HG03095 (cell line): ENCODE data around the gene GLYR1.

Experiments
- ATAC-seq: cut with Tn5 transposase; IDR thresholded peaks from one replicate; pipeline ENCODE4 v1.9.1; 2021; ENCODE audit warnings: moderate library complexity; ENCODE audit not compliant: unreplicated experiment

The GLYR1 gene

DNA sequence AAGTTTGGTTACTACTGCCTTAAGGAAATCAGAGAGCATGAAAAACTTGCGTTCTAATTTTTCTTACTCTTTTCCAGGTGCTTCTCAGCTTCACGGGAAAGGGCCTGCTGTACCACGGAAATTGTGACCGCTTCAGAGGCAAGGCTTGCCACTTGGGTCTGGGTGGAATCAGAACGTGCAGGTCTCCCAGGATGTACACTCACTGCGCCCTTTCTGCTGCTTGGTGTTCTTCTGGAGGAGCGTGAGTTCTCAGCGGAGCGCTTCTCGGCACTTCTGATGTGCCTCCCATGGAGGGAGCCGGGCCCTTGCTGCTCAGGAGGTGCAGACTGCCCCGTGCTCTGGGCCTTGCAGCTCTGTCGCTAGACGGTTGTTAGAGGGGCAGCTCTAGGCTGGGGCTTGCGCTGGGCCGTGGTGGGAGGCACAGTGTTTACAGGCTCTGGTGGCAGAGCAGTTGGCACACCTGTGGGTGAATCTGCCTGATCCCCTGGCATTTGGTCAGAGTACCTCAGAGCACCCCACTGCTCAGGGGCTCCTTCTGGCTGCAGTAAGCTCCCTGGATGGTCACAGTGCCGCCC, 33.0 kb upstream of the GLYR1 start:
- ATAC-seq: no peak

DNA sequence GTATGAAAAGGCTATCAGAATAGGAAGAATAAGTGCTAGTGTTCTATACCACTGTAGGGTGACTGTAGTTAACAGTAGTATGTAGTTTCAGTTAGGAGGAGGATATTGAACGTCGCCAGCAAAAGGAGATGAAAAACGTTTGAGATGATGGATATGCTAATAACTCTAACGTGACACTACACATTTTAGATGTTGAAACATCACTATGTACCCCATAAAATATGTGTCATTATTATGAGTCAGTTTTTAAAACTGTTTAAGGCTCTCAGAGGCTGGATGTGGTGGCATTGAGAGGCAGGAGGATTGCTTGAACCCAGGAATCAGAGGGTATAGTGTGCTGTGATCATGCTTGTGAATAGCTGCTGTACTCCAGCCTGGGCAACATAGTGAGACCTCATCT, 32.0 kb upstream of the GLYR1 start:
- ATAC-seq: no peak

DNA sequence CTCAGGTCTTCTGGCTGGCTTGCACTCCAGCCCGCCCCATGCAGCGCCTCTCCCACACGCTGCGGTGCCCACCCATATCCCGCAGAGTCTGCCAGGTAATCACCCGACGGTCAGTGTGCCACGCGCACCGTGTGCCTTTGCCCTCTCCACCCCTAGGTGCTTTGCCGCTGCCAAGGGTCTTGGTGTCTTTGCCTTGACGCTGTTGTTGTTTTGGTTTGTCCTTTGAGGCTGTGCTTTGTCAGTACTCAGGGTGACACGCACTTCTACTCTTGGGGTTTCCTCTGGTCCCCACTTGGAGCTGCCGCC, 30.2 kb upstream of the GLYR1 start:
- no peak for ATAC-seq

DNA sequence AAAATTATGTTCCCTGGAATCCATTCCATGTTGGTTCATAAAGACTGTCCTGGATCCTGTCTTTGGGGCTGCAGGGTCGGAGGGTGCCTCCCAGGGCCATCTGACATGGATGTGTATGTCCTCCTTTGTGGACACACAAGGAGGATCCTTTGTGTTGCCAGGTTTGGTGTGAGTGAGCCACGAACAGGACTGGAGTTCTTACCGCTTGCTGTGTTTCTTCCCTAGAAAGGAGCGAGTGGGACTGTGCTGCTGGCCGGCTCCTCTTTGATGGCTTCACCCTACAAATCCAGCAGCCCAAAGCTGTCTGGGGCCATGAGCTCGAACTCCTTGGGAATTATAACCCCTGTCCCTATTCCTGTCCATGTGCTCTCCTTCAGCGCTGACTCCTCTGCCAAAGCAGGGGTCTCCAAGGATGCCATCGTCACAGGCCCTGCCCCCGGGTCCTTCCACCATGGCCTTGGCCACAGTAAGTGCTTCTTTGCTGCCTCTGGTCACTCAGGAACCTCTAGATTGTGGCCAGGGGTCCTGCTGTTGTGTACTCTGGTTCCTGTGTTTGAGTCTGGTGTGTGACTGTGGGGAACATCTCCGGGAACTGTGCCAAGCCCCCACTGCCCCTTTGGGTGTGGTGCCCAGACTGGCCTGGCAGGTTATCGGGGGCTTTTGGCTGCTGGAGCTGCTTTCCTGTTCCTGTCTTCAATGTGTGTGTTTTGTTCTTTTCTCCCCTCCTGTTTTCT, 29.7 kb upstream of the GLYR1 start:
- no peak for ATAC-seq

DNA sequence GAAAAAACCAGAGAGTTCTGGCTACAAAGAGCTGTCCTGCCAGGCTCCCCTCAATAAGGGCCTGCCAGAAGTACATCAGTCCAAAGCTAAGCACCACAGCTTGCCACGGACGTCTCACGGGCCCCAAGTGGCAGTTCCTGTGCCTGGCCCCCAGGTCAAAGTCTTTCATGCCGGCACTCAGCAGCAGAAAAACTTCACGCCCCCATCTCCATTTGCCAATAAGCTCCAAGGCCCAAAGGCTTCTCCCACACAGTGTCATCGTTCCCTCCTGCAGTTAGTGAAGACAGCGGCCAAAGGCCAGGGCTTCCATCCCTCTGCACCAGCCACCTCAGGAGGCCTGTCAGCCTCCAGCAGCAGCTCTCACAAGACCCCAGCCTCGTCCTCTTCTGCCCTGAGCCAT, 27.6 kb upstream of the GLYR1 start:
- no peak for ATAC-seq

DNA sequence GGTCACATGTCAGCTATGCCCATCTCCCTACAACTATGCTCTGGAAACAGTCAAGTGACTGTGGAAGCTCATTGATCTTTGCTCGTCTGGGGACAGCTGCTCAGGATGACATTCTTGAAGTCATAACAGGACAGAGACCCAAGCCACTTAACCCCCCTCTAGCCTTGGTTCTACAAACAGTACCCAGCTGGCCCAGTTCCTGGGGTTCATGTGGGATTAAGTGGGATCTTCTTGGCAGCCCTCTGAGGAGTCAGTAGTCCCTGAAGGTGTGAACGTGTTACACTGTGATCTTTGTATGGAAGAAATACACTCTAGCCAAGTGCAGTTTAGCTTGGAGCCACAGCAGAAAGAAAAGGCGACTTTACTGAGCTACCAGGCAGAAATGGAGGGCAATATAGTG, 26.0 kb upstream of the GLYR1 start:
- no peak for ATAC-seq

DNA sequence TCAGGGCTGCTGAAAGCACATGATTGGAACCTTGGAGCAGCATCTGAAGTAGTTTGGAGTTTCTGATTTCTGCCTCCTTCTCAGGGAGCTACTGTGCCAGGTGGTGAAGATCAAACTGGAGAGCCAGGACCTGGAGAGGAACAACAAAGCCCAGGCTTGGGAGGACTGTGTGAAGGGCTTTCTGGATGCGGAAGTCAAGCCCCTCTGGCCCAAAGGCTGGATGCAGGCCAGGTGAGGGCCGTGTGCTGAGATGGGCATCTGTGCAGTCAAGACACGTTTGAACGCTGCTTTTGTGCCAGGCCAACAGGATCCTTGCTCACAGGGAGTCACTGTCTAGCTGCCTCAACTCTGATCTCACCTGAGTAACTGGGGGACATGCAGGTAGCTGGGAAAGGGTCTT, 24.0 kb upstream of the GLYR1 start:
- no peak for ATAC-seq

DNA sequence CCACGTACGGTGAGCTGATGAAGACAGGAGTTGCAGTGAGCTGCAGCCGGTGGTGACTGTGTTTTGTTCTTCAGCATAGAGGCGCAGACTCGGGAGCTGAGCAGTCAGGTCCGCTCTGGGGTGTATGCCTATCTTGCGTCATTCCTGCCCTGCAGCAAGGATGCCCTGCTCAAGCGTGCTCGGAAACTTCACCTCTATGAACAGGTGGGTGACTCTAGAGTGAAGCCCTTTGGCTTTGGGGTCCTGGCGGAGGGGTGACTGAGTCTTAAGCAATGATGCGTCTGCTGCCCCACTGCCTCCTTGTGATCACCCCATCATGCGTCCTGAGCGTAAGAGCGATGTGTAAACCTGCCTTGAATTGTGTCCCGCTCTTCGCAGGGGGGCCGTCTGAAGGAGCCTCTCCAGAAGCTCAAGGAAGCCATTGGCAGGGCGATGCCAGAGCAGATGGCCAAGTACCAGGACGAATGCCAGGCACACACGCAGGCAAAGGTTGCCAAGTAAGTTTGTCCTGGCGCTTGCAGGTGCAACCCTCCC, 23.1 kb upstream of the GLYR1 start:
- no peak for ATAC-seq

DNA sequence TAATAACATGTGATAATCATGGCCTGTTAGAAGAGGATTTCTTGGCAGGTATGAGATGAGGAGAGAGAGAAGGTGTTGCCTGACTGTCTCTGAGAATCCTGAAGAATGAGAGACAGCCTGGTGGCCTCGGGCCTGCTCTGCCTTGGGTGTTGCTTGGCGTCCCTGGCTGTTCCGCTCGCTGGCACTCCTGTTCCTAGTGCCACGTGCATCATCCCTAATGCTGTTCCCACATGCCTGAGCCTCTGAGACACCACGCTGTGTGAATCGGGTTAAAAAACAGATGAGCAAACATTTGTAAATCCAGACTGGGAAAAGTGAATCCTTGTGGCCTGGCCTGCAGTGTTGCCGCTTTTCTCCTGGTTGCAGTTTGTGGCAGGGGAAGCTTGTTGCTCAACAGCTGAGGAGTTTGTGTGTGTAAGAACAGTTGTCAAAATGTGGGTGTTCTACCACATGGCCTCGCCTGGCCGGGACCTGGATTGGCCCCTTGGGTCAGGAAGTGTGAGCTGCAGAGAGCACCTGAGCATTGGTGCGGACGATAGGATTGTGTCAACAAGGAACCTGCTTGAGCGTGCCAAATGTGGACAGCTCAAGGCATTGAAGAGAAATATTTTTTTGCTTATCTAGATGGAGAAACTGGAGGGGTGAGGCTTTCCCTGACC, 22.2 kb upstream of the GLYR1 start:
- no peak for ATAC-seq

DNA sequence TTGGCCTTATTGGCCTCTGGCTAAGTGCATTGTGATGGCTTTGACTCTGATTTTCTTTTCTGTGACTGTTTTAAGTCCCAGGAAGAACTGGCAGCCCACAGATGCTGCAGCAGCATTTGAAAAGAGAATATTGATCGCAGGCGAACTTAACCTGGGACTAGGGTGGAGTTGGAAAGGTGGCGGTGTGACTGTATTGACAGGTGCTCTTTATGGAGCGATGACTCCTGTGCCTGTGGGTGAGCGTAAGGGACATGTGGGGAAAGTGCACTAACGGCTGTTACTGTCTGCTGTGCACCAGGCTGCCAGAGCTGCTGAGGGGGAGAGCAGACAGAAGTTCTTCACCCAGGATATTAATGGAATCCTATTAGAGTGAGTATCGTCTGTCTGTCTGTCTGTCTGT, 21.4 kb upstream of the GLYR1 start:
- no peak for ATAC-seq

DNA sequence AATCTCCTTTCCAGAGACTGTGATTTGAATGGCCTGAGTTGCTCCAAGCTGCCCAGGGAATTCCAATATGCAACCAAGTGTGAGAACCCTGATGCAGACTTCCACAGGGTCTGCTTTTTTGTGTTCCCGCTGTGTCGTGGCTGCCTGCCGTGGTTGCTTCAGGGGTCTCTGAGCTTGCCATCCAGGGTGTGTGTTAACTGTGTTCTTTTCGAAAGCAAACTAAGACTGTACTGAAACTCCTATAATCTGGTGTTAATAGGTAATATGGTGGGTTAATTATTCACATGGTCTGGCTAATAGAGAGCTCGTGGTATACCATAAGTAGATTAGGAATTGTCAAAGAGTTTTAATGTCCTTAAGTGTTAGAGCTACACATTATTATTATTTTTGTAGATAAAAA, 20.9 kb upstream of the GLYR1 start:
- ATAC-seq: no peak

DNA sequence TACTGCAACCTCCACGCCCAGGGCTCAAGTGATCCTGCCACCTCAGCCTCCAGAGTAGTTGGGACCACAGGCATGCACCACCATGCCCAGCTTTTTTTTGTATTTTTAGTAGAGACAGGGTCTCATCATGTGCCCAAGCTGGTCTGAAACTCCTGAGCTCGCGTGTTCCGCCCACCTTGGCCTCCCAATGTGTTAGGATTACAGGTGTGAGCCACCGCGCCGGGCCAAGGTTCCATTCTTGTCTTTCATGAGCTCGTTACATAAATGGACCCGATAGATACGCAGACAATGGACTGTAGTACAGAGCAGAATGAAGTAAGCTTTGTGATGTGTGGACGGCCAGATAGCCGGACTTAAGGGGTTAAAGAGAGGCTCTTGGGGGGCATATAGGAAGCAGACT, 19.5 kb upstream of the GLYR1 start:
- ATAC-seq: no peak

DNA sequence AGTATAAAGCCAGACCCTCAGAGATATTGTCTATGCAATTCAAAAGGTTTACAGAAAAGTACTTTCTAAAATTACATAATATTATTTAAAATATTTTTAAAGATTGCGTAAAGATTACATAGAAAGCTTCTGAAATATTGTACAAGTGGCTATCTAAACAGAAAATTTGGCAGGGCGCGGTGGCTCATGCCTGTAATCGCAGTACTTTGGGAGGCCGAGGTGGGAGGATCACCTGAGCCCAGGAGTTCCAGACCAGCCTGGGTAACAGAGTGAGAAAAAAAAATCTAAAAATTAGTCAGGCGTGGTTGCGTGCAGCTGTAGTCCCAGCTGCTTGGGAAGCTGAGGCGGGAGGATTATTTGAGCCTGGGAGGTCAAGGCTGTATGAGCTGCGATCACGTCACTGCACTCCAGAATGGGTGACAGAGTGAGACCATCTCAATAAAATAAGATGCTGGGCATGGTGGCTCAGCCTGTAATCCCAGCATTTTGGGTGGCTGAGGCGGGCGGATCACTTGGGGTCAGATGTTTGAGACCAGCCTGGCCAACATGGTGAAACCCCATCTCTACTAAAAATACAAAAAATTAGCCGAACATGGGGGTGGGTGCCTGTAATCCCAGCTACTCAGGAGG, 18.3 kb upstream of the GLYR1 start:
- no peak for ATAC-seq

DNA sequence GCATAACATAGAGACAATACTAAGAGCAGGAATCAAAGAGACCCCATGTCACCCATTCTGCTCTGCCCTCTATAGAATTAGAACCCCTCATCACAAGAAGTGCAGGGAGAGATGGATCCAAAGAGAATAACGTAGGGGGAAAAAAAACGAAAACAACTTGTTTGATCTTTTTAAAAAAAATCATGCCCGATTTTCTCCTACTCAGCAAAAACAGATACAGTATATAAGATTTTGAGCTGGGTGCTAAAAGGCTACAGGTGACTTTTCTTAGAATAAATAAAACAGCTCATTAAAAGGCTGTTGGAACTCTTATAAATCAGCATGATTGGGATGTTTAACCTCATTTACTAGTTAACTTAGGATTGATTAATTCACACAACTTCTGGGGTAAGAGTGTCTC, 17.6 kb upstream of the GLYR1 start:
- ATAC-seq: no peak

DNA sequence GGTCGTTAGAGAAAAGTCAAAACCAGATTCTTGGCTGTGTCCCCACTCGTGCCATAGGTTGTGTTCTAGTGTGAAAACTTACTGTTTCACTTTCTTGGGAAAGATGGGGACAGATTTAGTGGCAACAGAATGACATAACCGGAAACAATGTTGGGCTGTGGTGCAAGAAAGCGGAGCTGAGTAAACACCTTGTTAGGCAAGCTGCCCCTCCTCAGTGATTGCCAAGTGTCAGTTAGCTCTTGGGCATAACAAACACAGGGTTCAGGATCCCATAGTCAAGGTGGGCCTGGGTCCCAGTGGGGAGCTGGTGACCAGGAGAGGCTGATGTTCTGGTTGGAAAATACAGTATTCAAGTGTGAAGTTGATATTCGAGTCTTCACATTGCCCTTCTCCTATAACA, 15.6 kb upstream of the GLYR1 start:
- ATAC-seq: no peak

DNA sequence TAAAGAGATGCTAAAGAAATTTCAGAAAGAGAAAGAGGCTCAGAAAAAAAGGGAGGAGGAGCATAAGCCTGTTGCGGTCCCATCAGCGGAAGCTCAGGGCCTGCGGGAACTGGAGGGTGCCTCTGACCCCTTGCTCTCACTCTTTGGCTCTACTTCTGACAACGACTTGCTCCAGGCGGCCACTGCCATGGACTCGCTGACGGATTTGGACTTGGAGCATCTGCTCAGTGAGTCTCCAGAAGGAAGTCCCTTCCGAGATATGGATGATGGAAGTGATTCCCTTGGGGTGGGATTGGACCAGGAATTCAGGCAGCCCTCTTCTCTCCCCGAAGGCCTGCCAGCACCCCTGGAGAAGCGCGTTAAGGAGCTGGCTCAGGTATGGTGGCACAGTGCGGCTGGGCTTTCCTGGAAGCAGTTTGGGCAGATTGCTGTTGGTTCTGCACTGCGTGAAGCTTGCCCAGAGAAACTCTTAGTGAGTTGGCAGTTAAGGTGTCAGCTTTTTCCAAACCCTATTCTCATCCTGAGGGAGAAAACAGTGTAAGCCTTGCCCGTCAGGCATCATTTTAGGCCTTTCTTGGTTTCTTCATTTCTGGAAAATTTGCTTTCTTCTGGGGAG, 13.7 kb upstream of the GLYR1 start:
- ATAC-seq: no peak

DNA sequence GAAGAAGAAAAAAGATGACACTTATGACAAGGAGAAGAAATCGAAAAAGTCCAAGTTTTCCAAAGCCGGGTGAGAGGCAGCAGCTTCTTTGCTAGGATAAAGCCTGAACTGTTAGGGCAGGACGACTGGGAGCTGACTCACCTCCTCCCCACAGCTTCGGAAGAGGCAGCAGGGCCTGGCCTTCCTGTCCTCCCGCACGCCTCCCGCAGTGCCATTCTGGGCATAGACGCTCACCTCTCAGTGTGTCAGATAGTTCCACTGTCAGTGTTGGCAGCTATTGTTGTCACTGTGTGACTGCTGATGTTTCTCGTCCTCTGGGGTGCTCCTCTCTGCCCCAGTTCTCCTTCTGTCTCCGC, 12.8 kb upstream of the GLYR1 start:
- ATAC-seq: no peak

DNA sequence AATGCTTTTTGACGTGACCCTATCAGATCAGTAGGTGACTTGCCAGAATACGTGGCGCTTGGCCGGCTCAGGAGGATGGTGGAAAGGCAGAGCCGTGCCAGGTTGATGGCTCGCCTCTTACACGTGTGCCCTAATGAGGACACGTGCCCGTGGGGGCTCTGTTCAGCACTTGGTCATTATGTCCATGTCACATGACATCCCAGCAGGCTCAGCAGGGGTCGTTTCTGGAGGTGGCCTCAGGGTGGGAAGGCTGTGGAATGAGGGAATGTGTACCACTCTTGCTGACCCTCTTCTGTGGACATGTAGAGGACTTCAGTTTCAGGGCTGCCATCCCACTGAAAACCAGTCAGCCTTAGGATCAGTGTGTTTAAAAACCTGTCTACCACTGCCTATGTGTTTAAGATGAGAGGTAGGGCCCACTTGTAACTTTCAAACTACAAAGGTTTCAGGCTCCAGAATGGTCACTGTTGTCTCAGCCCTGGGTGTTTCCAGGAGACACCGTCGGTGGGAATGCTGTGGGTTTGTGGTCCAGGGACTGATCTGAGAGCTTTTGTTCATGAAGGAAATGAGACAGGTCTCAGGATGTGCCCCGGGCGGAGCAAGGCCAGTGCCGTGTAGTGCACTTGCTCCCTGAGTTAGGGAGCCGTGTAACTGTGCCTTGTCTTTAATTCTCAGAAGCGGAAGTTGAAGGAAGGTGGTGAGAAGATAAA, 12.3 kb upstream of the GLYR1 start:
- no peak for ATAC-seq

DNA sequence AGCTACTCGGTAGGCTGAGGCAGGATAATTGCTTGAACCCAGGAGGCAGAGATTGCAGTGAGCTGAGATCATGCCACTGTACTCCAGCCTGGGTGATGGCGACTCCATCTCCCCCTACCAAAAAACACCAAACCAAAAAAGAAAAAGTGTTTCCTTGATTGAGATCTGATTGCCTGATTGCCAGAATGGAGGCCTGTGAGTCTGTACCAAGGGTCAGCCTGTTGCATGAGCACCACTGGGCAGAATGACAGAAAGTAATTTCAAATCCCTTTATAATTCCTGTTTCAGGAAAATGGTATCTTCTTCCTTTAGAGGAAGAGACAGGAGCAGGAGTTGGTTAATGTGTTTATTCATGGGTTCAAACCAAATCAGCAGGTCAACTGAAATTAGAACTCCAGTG, 8.7 kb upstream of the GLYR1 start:
- no peak for ATAC-seq

DNA sequence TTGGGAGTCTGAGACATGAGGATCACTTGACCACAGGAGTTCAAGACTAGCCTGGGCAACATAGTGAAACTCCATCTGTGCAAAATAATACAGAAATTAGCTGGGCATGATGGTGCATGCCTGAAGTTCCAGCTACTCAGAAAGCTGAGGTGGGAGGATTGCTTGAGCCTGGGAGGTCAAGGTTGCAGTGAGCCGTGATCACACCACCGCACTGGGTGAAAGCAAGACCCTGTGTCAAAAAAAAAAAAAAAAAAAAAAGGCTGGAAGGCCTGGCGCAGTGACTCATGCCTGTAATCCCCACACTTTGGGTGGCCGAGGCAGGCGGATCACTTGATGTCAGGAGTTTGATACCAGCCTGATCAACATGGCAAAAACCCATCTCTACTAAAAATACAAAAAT, 8.3 kb upstream of the GLYR1 start:
- ATAC-seq: no peak

DNA sequence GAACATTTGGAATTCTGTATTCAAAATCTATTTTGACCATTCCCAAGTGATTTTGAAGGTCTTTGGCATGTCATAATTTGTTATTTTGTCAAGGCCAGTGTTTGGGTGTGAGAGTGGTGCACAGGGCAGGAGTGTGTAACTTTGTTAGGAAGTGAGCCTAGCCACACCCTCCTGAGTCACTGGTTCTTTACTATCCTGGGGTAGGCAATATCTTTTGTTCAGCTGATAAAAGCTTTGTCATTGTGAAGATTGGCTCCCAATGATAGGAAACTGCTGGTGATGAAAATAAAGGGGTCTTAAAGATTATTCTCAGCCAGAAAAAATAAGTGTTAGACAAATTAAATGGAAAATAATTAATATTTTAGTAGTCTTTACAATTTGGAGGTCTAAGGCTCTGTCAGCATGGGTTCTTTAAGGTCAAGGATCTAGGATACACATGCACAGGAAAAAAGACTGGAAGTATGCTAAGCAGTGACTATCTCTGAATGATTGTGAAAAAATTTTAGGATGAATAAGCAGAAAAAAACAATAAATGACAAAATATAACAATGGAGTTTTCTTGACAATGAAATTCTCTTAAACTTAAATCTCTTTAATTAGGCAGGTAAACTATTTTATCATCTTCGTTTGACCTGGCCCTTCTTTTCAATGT, 5.3 kb upstream of the GLYR1 start:
- ATAC-seq: no peak
